GM23338 (cell line): ENCODE data around the gene COL9A3. TPM values are rescaled to one million over a fixed set of nuclear protein-coding genes. Genes with fewer than 3 reads are reported as not detected.

Experiments
- ATAC-seq: fragments of 200-7000 bp; cut with Tn5 transposase; 3 replicates; pipeline ENCODE4 v1.9.1; 2020
- DNase-seq: peaks from one replicate; pipeline ENCODE4 v3.0.0-alpha.2; 2015; ENCODE audit warnings: low spot score
- H2AFZ ChIP-seq: fragments of 200-600 bp; sonication (generic); 2 replicates; pipeline ENCODE4 v1.8.0; 2016; ENCODE audit warnings: antibody characterized with exemption, mild to moderate bottlenecking, moderate library complexity
- H3F3A ChIP-seq: fragments of 200-600 bp; sonication (generic); replicated peaks from 2 replicates; pipeline ENCODE4 v1.8.0; 2017; ENCODE audit warnings: antibody characterized with exemption, mixed run types, low read depth
- H3K27ac ChIP-seq: fragments of 200-600 bp; sonication (generic); 2 replicates; pipeline ENCODE4 v1.6.1; 2016; ENCODE audit warnings: low read depth
- H3K27me3 ChIP-seq: fragments of 200-600 bp; sonication (generic); 2 replicates; pipeline ENCODE4 v1.8.0; 2016; ENCODE audit warnings: mild to moderate bottlenecking, mixed run types, moderate library complexity; ENCODE audit not compliant: insufficient read depth
- H3K36me3 ChIP-seq: fragments of 200-600 bp; sonication (generic); 2 replicates; pipeline ENCODE4 v1.8.0; 2016; ENCODE audit warnings: mild to moderate bottlenecking; ENCODE audit not compliant: insufficient read depth
- H3K4me1 ChIP-seq: fragments of 200-600 bp; sonication (generic); 2 replicates; pipeline ENCODE4 v1.8.0; 2016; ENCODE audit warnings: mild to moderate bottlenecking, moderate library complexity; ENCODE audit not compliant: insufficient read depth
- H3K4me2 ChIP-seq: fragments of 200-600 bp; sonication (generic); 2 replicates; pipeline ENCODE4 v1.7.1; 2017; ENCODE audit warnings: mixed run types
- H3K4me3 ChIP-seq: fragments of 200-600 bp; sonication (generic); 2 replicates; pipeline ENCODE4 v1.6.1; 2016; ENCODE audit warnings: mixed run types
- H3K79me2 ChIP-seq: fragments of 200-600 bp; sonication (generic); replicated peaks from 2 replicates; pipeline ENCODE4 v1.8.0; 2017; ENCODE audit warnings: mild to moderate bottlenecking; ENCODE audit not compliant: insufficient read depth
- H3K9me2 ChIP-seq: fragments of 200-600 bp; sonication (generic); 2 replicates; pipeline ENCODE4 v1.8.0; 2017; ENCODE audit not compliant: insufficient read depth
- H4K20me1 ChIP-seq: fragments of 200-600 bp; sonication (generic); replicated peaks from 2 replicates; pipeline ENCODE4 v1.8.0; 2017; ENCODE audit warnings: mild to moderate bottlenecking; ENCODE audit not compliant: insufficient read depth
- H3K27ac Mint-ChIP-seq: 2 replicates; pipeline ENCODE4 v1.8.0; 2020; ENCODE audit warnings: inconsistent platforms, mild to moderate bottlenecking, moderate library complexity, mixed read lengths
- H3K27me3 Mint-ChIP-seq: 3 replicates; pipeline ENCODE4 v1.8.0; 2022; ENCODE audit warnings: low read depth, mild to moderate bottlenecking, moderate library complexity, mixed read lengths, inconsistent platforms; ENCODE audit not compliant: insufficient read depth, poor library complexity
- H3K36me3 Mint-ChIP-seq: 3 replicates; pipeline ENCODE4 v1.8.0; 2021; ENCODE audit warnings: low read depth, mild to moderate bottlenecking, inconsistent platforms, moderate library complexity, mixed read lengths
- H3K4me1 Mint-ChIP-seq: 3 replicates; pipeline ENCODE4 v1.8.0; 2020; ENCODE audit warnings: mild to moderate bottlenecking, inconsistent platforms, mixed read lengths
- H3K4me3 Mint-ChIP-seq: 3 replicates; pipeline ENCODE4 v1.8.0; 2021; ENCODE audit warnings: moderate library complexity, mild to moderate bottlenecking, inconsistent platforms, mixed read lengths
- H3K9me3 Mint-ChIP-seq: 3 replicates; pipeline ENCODE4 v1.8.0; 2020; ENCODE audit warnings: moderate library complexity, mild to moderate bottlenecking, inconsistent platforms, mixed read lengths
- CREB1 ChIP-seq: fragments of 250-450 bp; sonication (Bioruptor Pico); IDR thresholded peaks from 2 replicates; pipeline ENCODE4 v1.5.0; 2020; ENCODE audit warnings: low read depth, mild to moderate bottlenecking, moderate library complexity
- CTCF ChIP-seq, 2 experiments: fragments of 200-600 bp in 1 of 2; sonication (generic) in 1 of 2; conservative IDR thresholded peaks; 2 replicates each; pipeline versions ENCODE4 v1.5.1 to v1.6.1; 2016 to 2017; ENCODE audit warnings: antibody characterized with exemption in 2 of 2, low read depth in 2 of 2, mild to moderate bottlenecking in 2 of 2, moderate library complexity in 1 of 2
- ETS1 ChIP-seq: IDR thresholded peaks from 2 replicates; pipeline ENCODE4 v1.6.1; 2016; ENCODE audit warnings: antibody characterized with exemption
- EZH2 ChIP-seq: fragments of 200-600 bp; sonication (generic); IDR thresholded peaks from one replicate; pipeline ENCODE4 v1.8.0; 2017; ENCODE audit warnings: antibody characterized with exemption, mild to moderate bottlenecking, low read depth; ENCODE audit not compliant: unreplicated experiment
- EZH2phosphoT487 ChIP-seq: fragments of 200-600 bp; sonication (generic); IDR thresholded peaks from one replicate; pipeline ENCODE4 v1.8.1; 2018; ENCODE audit warnings: antibody characterized with exemption; ENCODE audit not compliant: unreplicated experiment
- JUNB ChIP-seq: IDR thresholded peaks from one replicate; pipeline ENCODE4 v1.6.1; 2016; ENCODE audit warnings: antibody characterized with exemption; ENCODE audit not compliant: unreplicated experiment
- NANOG ChIP-seq: IDR thresholded peaks from 2 replicates; pipeline ENCODE4 v1.6.1; 2016; ENCODE audit warnings: antibody characterized with exemption, borderline replicate concordance
- ZNF331 ChIP-seq: fragments of 250-450 bp; sonication (Bioruptor Pico); IDR thresholded peaks from 2 replicates; pipeline ENCODE4 v1.5.0; 2020; ENCODE audit warnings: low read depth, mild to moderate bottlenecking, moderate library complexity
- ZNF462 ChIP-seq: fragments of 250-450 bp; sonication (Bioruptor Pico); IDR thresholded peaks from 2 replicates; pipeline ENCODE4 v1.5.0; 2020; ENCODE audit warnings: mild to moderate bottlenecking, moderate library complexity
- polyA plus RNA-seq: library from polyadenylated mRNA; unstranded; fragments of >200 nt; fragmentation: Nextera tagmentation; extraction: Ambion mirVana; gene quantifications from 2 replicates; pipeline ENCODE4 v1.2.1, GENCODE V29; 2016
- total RNA-seq: library from RNA; depleted of rRNA; stranded (reverse); fragments of >200 nt; shearing (Covaris generic); gene quantifications from 2 replicates; pipeline ENCODE4 v1.2.3, GENCODE V29; 2014

COL9A3 gene
- total and polyA plus RNA-seq, 2 experiments from 2014 or later, result 74.9 to 113 TPM

- Mint-ChIP-seq H3K27me3 (peaks cover 8% of the 10 kb centered on the region), H3K4me1 (peaks cover 7% of the 10 kb centered on the region), H3K36me3 (no peaks in the 10 kb centered on the region), H3K27ac (no peak overlapping the region), H3K4me3 (no peak overlapping the region), H3K9me3 (no peaks in the 10 kb centered on the region)
- no peak overlapping the region for H3K27ac ChIP-seq
- no peaks in the 10 kb centered on the region for H3K27me3 ChIP-seq
- no peak for TF ChIP-seq ETS1
- H3K79me2 ChIP-seq, result no peaks in the 10 kb centered on the region
- H3K36me3 ChIP-seq, result no peaks in the 10 kb centered on the region
- no peaks in the 10 kb centered on the region for H4K20me1 ChIP-seq
- no peaks in the 10 kb centered on the region for H3K9me2 ChIP-seq
- peak overlapping the region; percentile 23; the same call in 1 of the 2 replicates for H2AFZ ChIP-seq
- ATAC-seq (peak; percentile 17; the same call in 2 of the 3 replicates), DNase-seq (no peak)
- H3K4me3 ChIP-seq, result no peak overlapping the region
- H3K4me2 ChIP-seq, result no peak overlapping the region
- 0 out of 2 replicates have a peak, but pooled peaks cover 2% of the 10 kb centered on the region for H3F3A ChIP-seq
- H3K4me1 ChIP-seq, result no peaks in the 10 kb centered on the region
These were observed 30.7 kb upstream of the COL9A3 start for GRCh38 chr20:62786157-62786556.

GRCh38 chr20:62787321-62787720 is 29.5 kb upstream of the COL9A3 start:
- no peak overlapping the region for H3K4me2 ChIP-seq
- H3K27ac Mint-ChIP-seq, result no peak overlapping the region; the same call in 1 of the 2 replicates
- no peaks in the 10 kb centered on the region for H3K79me2 ChIP-seq
- H3K4me3 ChIP-seq, result no peak overlapping the region
- no peaks in the 10 kb centered on the region for H3K36me3 Mint-ChIP-seq
- H3K4me1 ChIP-seq, result no peaks in the 10 kb centered on the region
- 0 out of 2 replicates have a peak, but pooled peaks cover 2% of the 10 kb centered on the region for H3F3A ChIP-seq
- H3K27me3 Mint-ChIP-seq, result peaks cover 11% of the 10 kb centered on the region
- H4K20me1 ChIP-seq, result no peaks in the 10 kb centered on the region
- H3K4me1 Mint-ChIP-seq, result peaks cover 9% of the 10 kb centered on the region
- H3K9me2 ChIP-seq, result no peaks in the 10 kb centered on the region
- no peaks in the 10 kb centered on the region for H3K36me3 ChIP-seq
- no peak overlapping the region for H3K4me3 Mint-ChIP-seq
- no peaks in the 10 kb centered on the region for H3K27me3 ChIP-seq
- H3K9me3 Mint-ChIP-seq, result no peaks in the 10 kb centered on the region
- no peak overlapping the region for H2AFZ ChIP-seq
- DNase-seq, result no peak
- no peak for ATAC-seq
- H3K27ac ChIP-seq, result no peak overlapping the region
- TF ChIP-seq ETS1 (no peak), EZH2 (no peak), CREB1 (CRISPR knock-in tag) (no peak), ZNF462 (no peak), ZNF331 (CRISPR knock-in tag) (no peak), CTCF (conservative IDR thresholded peaks at IDR 0.05; ENCODE audit: low read depth in 2 of 2) (no peak), NANOG (no peak), EZH2phosphoT487 (no peak), JUNB (no peak)
